Nucleus accumbens (tissue), 56 donors: ENCODE data around the gene DNAJB2.
A peak's percentile ranks its signal among the peaks of the same experiment; 100 is the strongest.
"Not testable (repeated sequence)": the region's sequence is repeated elsewhere in the genome, so short reads cannot be mapped to it uniquely, and the experiment has no call there.

Experiments used
- DNase-seq, 56 donors: peaks; one replicate each; lab custom pipeline; 2025; lab: John Stamatoyannopoulos, UW

The DNAJB2 gene

DNA sequence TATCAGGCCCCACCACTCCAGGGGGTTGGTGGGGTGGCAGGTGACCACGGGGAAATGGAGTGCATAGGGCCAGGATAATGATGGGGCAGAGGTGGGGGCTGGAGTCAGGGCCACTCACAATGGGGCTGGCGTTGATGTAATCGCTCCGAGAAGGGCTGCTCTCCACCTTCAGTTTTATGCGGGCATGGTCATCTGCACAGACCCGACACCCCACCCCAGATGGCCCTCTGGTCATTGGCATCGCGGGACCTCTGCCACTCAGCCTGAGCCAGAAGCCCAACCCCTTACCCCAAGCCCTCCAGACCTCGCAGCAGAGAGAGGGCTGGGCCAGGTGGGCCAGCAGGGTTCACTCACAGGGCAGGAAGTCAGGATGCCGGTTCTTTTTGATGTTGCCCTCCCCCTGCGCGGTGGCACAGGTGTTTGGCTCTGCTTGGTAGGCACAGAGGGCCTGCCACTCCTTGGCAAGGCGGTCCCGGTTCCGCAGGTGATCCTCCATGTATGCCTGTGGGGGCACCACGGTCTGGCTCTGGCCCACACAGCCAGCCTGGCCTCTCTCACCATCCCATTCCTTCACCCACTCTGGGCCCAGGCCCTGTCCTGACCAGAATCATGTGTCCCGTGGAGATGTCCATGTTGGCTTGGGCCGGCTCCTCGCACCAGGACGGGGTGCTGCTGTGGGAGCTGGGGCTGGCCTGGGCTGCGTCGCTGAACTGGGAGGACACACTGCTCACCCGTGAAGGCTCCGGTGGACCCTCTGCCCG lies 17.6 kb downstream of the DNAJB2 start:
- no peak for DNase-seq

DNA sequence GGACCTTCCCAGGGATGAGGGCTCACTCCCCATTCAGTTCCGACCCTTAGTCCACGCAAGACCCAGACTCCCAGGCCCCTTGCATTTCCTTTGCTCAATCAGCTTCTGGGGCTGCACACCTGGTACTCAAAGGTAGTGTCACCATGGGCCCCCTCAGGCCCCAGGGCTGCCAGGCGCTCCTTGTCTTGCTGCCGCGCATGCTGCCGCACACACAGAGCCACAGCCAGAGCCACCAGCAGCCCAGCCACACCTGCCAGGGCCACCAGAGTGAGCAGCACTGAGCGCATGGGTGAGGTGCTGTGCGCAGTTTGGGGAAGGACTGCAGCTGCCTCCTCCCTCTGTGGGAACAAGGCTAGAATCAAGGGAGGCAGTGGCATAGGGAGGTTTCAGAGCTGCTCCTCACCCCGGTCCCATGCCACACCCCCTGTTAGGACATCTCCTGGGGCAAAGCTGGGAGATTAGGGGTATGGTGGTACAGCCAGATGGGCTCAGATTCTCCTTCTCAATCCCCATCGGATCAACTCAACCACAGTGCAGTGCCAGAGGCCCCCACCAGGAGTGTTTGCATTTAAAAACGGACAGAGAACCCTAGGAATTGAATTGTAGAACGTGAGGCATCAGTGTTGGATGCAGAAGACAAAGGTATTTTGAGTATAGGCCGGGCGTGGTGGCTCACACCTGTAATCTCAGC lies 18.7 kb downstream of the DNAJB2 start:
- DNase-seq = no peak

DNA sequence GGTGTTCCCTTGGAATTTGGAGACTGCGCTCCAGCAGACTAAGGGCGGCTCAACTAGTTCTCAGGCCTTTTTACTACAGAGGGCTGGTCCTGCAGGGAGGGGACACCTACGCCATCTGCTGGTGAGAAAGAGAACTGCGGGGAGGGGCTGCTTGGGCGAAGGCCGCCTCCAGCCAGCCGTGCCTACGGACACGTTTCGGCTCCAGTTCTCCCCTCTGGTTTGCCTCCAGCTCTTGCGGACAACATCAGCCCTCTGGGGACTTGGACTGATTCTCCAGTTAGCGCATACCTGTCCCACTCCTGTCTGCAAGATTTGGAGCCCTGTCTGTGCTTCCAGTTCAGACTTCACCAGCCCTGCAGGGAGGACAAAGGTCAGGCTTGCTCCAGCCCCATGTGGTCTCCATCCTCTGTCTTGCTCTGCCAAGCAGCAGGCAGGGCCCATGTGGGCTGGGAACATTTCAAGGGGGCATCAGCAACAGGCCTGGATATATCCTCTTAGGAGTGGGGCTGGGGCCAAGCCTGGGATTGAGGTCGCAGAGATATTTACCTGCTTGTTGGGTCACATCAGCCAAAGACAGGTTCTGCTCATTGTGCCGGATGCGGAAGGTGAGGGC lies 19.7 kb downstream of the DNAJB2 start:
- peak in 53 of 56 donors; percentile 36 to 92 (median 74) for DNase-seq

DNA sequence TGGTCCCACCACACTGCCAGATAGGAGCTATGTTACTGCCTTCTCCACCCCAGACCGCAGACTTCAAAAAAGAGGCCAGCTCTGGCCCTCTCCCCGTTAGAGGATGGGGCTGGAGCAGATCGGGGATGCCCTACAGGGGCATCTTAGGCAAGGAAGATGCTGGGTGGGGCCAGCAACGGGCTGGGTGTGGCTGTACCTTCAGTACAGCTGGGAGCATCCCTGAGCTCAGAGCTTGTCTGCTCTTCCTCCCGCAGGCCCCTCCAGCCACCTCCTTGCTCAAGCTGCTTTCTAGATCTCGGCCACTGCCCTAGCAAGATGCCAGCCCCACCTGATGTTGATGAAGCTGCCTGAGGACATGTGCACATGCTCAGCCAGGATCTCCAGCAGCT lies 20.2 kb downstream of the DNAJB2 start:
- no peak for DNase-seq

DNA sequence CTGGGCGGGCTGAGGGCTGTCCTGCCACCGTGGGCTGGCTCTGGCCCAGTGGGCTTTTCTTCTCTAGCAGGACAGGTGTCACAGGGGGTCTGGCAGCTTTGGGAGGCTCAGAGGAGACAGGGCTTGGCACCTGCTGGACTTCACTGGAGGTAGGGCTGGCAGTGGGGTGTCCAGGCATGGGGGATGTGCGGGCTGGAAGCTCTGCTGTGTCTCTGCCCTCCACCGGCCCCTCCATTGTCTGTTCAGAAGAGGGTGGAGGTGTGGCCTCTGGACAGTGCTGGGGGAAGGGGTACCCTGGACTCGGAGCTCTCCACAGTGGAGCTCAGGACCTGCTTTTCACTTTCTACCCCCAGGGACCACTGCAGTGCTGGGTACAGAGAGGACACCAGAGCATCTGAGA lies 20.9 kb downstream of the DNAJB2 start:
- DNase-seq = no peak

DNA sequence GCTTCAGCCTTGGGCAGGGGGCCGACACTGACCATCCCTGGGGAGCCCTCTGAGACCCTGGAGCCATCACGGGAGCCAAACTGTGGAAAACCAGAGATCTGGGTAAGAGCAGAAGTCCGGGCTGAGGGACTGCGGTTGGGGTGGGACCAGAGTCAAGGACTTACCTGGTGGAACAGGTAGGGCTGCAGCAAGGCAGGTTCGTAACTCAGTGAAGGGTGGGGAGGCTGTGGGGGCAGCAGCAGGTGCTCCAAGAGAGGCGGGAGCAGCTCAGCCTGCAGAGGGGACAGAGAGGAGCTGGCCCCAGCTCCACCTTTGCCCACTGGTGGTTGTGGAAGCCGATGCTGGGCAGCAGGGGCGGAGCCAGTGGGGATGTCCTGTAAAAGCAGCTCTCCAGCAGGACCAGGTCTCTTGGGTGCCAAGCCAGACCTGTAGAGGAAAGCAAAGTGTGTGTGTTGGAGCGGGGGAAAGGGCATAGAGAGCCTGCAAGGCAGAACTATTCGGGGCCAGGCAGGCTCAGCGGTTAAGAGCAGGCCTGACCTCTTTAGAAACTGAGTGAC lies 23.3 kb downstream of the DNAJB2 start:
- no peak for DNase-seq

DNA sequence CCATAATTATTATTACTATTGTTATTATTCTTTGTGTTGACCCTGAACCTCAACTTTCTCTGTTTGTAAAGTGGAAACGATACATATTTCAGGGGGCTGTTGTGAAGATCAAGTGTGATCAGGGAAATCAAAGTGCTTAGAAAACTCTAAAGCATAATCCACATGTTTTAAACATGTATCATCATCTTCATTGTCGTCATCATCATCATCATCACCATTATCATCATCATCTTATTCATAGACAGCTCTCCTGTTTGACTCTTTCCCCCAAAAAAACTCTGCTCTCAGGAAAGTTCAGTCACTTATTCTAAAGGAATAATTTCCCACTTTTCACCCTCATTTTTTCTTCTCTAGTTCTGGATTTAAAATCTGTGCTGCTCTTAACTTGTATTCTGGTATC lies 25.1 kb downstream of the DNAJB2 start:
- no peak for DNase-seq

DNA sequence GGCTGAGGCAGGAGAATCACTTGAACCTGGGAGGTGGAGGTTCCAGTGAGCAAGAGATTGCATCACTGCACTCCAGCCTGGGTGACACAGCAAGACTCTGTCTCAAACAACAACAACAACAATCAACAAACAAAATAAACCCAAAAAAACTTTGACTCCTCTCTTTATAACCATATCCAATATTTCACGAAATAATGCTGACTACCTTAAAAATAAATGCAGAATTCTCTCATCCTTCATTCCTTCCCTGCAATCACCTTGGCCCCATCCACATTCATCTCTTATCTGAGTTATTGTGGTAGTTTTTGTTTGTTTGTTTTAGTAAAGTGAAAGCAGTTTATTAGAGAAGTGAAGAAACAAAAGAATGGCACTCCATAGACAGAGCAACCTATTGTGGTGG lies 26.9 kb downstream of the DNAJB2 start:
- DNase-seq = no peak

DNA sequence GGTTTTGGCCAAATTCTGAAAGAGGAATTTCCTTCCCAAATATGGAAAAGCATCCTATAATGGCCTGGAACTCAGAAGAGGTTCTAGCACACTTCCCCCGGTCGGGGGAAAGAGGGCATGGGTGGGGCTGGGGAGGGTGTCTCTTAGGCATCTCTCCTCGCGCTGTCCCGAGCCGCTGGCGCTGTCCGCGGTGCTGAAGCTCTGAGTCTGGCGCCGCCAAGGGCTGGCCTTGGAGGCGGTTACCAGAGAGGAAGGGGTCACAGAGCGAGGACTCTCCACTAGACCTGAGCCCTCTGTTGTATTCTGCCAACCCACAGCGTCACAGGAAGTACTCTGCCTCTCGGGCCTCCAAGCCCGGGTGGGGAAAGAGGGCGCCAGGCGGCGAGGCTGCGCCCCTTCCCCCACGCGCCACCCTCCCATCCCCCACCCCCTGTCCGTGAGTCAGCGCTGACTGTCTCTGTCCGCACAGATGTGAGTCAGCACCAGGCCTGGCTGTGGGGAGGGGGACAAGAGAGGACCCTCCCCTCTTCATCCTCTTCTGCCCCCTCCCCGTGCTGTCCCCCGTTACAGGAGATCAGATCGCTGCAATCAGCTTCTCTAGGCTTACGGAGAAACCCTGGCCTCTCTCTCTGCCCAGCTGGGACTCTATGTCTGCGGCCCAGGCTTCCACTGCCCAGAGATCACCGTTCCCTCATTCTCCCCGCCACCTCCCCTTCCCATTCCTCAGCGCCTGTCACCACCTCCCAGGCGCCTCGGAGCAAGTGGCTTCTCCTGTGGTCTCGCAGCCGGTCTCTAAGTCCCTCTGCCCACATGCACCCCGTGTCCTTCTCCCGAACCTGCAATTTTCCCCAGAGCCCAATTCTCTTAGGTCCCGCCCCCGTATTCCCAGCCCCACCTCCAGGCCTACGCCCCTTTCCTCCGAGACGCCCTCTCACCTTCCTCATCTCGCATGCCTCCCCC lies 29.3 kb downstream of the DNAJB2 start:
- DNase-seq = peak in 20 of 56 donors; percentile 12 to 68 (median 34)

DNA sequence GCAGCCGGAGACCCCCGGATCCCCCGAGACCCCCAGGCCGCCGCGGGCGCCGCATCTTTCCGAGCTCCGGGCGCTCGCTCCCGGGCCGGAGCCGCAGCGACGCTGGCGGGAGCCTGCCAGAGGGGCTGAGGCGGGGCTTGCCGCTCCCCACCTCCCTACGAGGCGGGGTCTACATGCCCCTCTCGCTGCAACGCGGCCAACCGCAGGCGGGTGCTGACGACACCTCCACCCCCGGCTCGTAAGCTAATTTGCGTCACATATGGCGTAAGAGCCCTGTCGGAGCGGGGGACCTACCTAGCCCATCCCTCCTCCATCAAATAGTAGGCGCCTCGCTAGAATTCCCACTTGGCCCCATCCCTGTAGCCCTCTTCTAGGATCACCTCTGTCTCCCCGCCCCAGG lies 30.1 kb downstream of the DNAJB2 start, which contains the start of gene PTPRN:
Gene PTPRN (minus strand): TSS at position 124 of the 400 bp plus-strand sequence. CDS start 69 bp downstream, at position 55.
- peak in 39 of 56 donors; percentile 17 to 89 (median 60) for DNase-seq

DNA sequence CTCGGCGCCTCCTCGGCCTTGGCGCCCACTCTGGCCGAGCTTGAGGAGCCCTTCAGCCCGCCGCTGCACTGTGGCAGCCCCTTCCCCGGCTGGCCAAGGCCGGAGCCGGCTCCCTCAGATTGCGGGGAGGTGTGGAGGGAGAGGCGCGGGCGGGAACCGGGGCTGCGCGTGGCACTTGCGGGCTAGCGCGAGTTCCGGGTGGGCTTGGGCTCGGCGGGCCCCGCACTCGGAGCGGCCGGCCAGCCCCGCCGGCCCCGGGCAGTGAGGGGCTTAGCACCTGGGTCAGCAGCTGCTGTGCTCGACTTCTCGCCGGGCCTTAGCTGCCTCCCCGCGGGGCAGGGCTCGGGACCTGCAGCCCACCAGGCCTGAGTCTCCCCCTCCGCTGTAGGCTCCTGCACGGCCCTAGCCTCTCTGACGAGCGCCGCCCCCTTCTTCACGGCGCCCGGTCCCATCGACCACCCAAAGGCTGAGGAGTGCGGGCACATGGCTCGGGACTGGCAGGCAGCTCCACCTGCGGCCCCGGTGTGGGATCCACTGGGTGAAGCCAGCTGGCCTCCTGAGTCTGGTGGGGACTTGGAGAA lies 33.6 kb downstream of the DNAJB2 start:
- not testable (repeated sequence) for DNase-seq

DNA sequence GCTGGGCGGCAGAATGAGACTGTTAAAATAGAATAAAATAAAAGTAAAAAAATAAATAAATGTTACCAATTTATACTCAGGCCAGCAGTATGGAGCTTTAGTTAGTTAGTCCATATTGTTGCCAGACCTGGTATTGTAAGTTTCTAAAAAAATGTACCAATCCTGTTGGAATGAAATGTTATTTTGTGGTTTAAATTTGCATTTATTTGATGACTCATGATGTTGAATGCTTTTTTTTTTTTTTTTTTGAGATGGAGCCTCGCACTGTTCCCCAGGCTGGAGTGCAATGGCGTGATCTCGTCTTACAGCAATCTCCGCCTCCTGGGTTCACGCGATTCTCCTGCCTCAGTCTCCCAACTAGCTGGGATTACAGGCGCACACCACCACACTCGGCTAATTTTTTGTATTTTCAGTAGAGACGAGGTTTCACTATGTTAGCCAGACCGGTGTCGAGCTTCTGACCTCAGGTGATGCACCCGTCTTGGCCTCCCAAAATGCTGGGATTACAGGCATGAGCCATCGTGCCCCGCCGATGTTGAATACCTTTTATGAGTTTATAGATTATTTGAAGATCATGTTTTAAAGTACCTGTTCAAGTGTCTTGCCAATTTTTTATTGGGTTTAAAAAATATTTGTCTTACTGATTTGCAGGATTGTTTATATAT lies 35.8 kb downstream of the DNAJB2 start:
- DNase-seq = no peak

DNA sequence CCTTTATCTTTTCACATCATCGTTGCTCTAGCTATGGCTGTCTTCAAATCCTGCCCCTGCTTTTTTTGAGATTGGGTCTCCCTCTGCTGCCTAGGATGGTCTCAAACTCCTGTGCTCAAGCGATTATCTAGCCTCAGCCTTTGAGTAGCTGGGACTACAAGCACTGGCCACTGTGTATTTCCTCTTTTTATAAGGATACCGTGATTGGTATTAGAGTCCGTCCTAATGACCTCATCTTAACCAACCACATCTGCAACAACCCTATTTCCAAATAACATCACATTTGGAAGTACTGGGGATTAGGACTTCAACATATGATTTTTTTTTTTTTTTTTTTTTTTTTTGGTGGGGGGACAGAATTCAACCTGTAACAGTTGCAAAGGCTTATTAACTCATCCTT lies 44.3 kb downstream of the DNAJB2 start:
- no peak for DNase-seq

DNA sequence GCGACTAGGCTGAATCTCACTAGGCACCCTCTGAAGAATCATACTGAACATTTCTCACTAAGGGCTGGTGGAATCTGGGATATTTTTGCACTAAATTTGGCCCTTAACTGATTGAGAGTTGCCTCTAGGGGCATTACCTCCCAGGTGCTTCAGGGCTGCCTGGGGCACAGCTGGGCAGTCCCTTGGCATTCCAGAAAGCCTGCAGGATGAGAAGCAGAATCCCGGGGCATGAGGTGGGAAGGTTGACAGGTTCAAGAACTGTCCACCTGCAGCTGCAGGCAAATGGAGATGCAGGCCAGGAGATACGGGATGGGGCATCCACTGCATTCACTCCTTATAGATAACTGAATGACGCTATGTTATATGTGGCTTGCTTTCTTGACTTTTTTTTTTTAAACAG lies 46.0 kb downstream of the DNAJB2 start:
- no peak for DNase-seq

DNA sequence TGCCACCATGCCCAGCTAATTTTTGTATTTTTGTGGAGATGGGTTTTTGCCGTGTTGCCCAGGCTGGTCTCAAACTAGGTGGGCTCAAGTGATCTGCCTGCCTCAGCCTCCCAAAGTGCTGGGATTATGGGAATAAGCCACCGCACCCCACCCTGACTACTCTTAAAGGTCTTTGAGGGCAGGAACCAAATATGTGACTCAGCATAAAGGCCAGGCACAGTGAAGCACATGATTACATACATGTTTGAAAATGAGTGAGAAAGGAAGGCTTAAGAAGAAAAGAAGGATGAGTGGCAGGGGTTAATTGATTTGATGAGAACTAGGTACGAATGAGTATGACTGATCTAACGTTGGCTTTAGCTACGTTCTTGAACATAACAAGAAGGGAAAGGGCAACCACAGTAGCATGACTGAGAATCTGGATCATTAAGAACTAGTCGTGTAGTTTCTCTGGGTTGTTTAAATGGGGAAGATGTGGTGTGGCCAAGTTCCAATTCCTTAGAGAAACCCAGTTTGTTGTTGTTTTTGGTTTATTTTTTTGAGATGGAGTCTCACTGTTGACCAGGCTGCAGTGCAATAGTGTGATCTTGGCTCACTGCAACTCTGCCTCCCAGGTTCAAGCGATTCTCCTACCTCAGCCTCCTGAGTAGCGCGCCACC lies 46.6 kb downstream of the DNAJB2 start:
- DNase-seq = no peak

DNA sequence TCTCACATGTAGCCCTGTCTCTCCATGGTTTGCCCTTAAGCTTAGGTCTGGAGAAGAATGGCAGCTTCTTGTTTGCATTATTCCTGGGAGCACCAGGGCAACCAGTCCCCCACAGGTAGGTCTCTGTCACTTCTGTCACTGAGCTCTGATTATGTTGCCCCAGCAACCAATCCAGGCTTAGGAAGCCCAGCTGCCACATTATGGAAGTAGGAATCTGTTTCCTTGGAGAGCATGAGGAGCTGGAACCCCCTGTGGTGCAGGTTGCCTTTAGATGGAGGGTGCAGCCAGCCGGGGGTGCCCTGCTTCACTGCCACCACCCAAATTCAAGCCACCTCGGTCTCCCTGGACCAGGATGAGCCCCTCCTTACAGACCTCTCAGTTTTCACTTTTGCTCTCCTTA lies 48.6 kb downstream of the DNAJB2 start:
- peak in 21 of 56 donors; percentile 6 to 56 (median 26) for DNase-seq

DNA sequence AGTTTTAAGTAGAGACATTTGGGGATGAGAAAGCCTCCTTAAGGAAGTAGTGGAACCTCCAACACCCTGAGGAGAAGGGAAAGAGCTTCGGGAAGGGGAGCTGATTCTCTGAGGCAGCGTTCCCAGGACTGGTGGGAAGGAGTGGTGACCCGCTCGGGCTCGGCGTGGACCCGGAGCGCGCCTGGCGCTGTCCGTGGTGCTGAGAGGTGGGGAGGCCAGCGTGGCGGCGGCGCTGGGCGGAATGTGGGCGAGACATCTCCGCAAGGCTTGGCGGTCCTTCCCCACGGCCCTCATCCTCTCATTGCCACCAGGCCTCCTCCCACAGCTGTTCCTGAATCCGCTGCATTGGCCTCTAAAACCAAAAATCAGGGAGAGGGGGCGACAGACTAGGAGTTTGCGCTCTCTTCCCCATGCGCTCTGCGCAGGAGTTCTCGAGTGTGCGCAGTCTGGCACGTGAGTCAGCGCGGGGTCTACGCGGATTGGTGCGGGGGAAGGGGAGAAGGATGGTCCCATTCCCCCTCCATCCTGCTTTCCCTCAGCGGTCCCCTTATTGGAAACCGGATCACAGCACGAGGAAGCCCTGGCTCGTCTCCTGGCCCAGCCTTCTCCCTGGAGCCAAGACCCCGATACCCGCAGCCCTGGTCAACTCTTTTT lies 52.5 kb downstream of the DNAJB2 start:
- DNase-seq = peak in 23 of 56 donors; percentile 4 to 72 (median 40)

DNA sequence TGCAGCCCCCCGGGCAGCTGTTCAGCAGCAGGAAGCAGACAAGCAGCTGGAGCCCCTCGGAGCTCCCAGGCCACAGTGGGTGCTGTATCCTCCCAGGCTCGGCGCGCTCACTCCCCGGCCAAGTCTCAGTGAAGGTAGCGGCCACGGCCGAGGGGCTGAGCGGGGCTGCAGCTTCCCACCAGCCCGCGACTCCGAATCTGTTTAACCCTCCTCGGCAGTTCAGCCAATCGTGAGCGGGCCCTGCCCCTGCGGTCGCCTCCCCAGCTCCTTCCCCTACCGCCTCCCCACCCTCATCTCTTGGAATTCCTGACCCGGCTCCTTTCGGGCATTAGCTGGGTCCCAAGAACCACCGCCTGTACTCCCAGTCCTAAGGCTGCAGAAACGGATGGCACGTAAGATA lies 53.4 kb downstream of the DNAJB2 start, which contains the start of gene RESP18:
Gene RESP18 (minus strand): TSS at position 203 of the 400 bp plus-strand sequence.
- DNase-seq = peak in 9 of 56 donors; percentile 2 to 43 (median 18)
